ENCODE results near the gene GOSR1. TPM values are rescaled to one million over a fixed set of nuclear protein-coding genes. Genes with fewer than 3 reads are reported as not detected.
"Not testable (repeated sequence)": the region's sequence is repeated elsewhere in the genome, so short reads cannot be mapped to it uniquely, and the experiment has no call there.

Gene GOSR1
- total RNA-seq, 2 experiments from 2014 or later = 43.2 to 45.6 TPM

GRCh38 chr17:30557916-30558685, 80.9 kb downstream of the GOSR1 start:
- POLR2A ChIA-PET = no interaction called here
- no peak overlapping the region for H3K4me3 ChIP-seq (ENCODE audit: low read length)
- H3K4me1 ChIP-seq (ENCODE audit: insufficient read depth, low read length) = no peaks in the 10 kb centered on the region
- TF ChIP-seq CTCF (IDR thresholded peaks at IDR 0.05) = no peak
- no peaks in the 10 kb centered on the region for H3K36me3 ChIP-seq (ENCODE audit: insufficient read depth, low read length)
- Mint-ChIP-seq H3K9me3 (no peaks in the 10 kb centered on the region), H3K4me1 (ENCODE audit: low read depth) (no peaks in the 10 kb centered on the region), H3K36me3 (ENCODE audit: low read depth) (no peaks in the 10 kb centered on the region), H3K27ac (no peak overlapping the region), H3K27me3 (no peaks in the 10 kb centered on the region), H3K4me3 (no peak overlapping the region)
- no peaks in the 10 kb centered on the region for H3K9me3 ChIP-seq (ENCODE audit: control insufficient read depth in 1 of 2, insufficient read depth in 1 of 2, low read length in 2 of 2)
- no peak for DNase-seq
- H3K27ac ChIP-seq (ENCODE audit: low read depth in 1 of 2, low read length in 2 of 2) = no peak overlapping the region
- ATAC-seq (ENCODE audit: poor library complexity) = no peak
- CTCF ChIA-PET = no interaction called here
- H3K27me3 ChIP-seq (ENCODE audit: control insufficient read depth in 1 of 2, insufficient read depth in 2 of 2, low read length in 2 of 2) = no peaks in the 10 kb centered on the region
- intact Hi-C loops (cut with DNase I, micrococcal nuclease) = no loop called here

GRCh38 chr17:30558686-30559545, 81.7 kb downstream of the GOSR1 start:
- intact Hi-C loops (cut with DNase I, micrococcal nuclease) = no loop called here
- ChIA-PET POLR2A (no interaction called here), CTCF (no interaction called here)
- Mint-ChIP-seq H3K27ac (no peak overlapping the region), H3K36me3 (ENCODE audit: low read depth) (no peaks in the 10 kb centered on the region), H3K9me3 (no peaks in the 10 kb centered on the region), H3K4me1 (ENCODE audit: low read depth) (no peaks in the 10 kb centered on the region), H3K27me3 (no peaks in the 10 kb centered on the region), H3K4me3 (no peak overlapping the region)
- Histone ChIP-seq H3K27ac (ENCODE audit: low read depth in 1 of 2, low read length in 2 of 2) (no peak overlapping the region), H3K4me1 (ENCODE audit: insufficient read depth, low read length) (no peaks in the 10 kb centered on the region), H3K36me3 (ENCODE audit: insufficient read depth, low read length) (no peaks in the 10 kb centered on the region), H3K9me3 (ENCODE audit: control insufficient read depth in 1 of 2, insufficient read depth in 1 of 2, low read length in 2 of 2) (no peaks in the 10 kb centered on the region), H3K4me3 (ENCODE audit: low read length) (no peak overlapping the region), H3K27me3 (ENCODE audit: control insufficient read depth in 1 of 2, insufficient read depth in 2 of 2, low read length in 2 of 2) (no peaks in the 10 kb centered on the region)
- no peak for TF ChIP-seq CTCF (IDR thresholded peaks at IDR 0.05)
- ATAC-seq (ENCODE audit: poor library complexity) (no peak), DNase-seq (peak in 1 of 14 experiments; percentile 27)

- no peak for ATAC-seq (ENCODE audit: poor library complexity)
- Mint-ChIP-seq H3K4me3 (no peak overlapping the region), H3K36me3 (ENCODE audit: low read depth) (no peaks in the 10 kb centered on the region), H3K4me1 (ENCODE audit: low read depth) (no peaks in the 10 kb centered on the region), H3K9me3 (no peaks in the 10 kb centered on the region), H3K27ac (no peak overlapping the region), H3K27me3 (no peaks in the 10 kb centered on the region)
- Histone ChIP-seq H3K9me3 (ENCODE audit: control insufficient read depth in 1 of 2, insufficient read depth in 1 of 2, low read length in 2 of 2) (no peaks in the 10 kb centered on the region), H3K4me1 (ENCODE audit: insufficient read depth, low read length) (no peaks in the 10 kb centered on the region), H3K4me3 (ENCODE audit: low read length) (no peak overlapping the region), H3K27me3 (ENCODE audit: control insufficient read depth in 1 of 2, insufficient read depth in 2 of 2, low read length in 2 of 2) (no peaks in the 10 kb centered on the region), H3K27ac (ENCODE audit: low read depth in 1 of 2, low read length in 2 of 2) (no peak overlapping the region), H3K36me3 (ENCODE audit: insufficient read depth, low read length) (no peaks in the 10 kb centered on the region)
- TF ChIP-seq CTCF (IDR thresholded peaks at IDR 0.05) = no peak
- intact Hi-C loops (cut with DNase I, micrococcal nuclease) = no loop called here
- DNase-seq = no peak
- ChIA-PET CTCF (no interaction called here), POLR2A (no interaction called here)
These were observed 82.4 kb downstream of the GOSR1 start for GRCh38 chr17:30559656-30560055.

GRCh38 chr17:30560117-30561026, 83.2 kb downstream of the GOSR1 start:
- H3K4me3 ChIP-seq (ENCODE audit: low read length); H3K27me3 ChIP-seq (ENCODE audit: control insufficient read depth in 1 of 2, insufficient read depth in 2 of 2, low read length in 2 of 2); H3K4me1 ChIP-seq (ENCODE audit: insufficient read depth, low read length); H3K4me3 Mint-ChIP-seq; CTCF ChIA-PET; H3K9me3 Mint-ChIP-seq; H3K36me3 Mint-ChIP-seq (ENCODE audit: low read depth); H3K36me3 ChIP-seq (ENCODE audit: insufficient read depth, low read length); H3K27me3 Mint-ChIP-seq; H3K27ac ChIP-seq (ENCODE audit: low read depth in 1 of 2, low read length in 2 of 2); POLR2A ChIA-PET; ATAC-seq (ENCODE audit: poor library complexity); H3K9me3 ChIP-seq (ENCODE audit: control insufficient read depth in 1 of 2, insufficient read depth in 1 of 2, low read length in 2 of 2); intact Hi-C loops (cut with DNase I, micrococcal nuclease); H3K4me1 Mint-ChIP-seq (ENCODE audit: low read depth); H3K27ac Mint-ChIP-seq: not testable (repeated sequence)
- DNase-seq = peak in 1 of 14 experiments; percentile 27
